GM21786 (cell line): ENCODE data around the gene LIPT2.

ENCODE experiments used
- ATAC-seq: cut with Tn5 transposase; IDR thresholded peaks from one replicate; pipeline ENCODE4 v1.9.1; 2021; ENCODE audit not compliant: unreplicated experiment

Gene LIPT2

GRCh38 chr11:74466916-74467885 lies 26.3 kb downstream of the LIPT2 start, which contains the start of gene KCNE3:
Gene KCNE3 (minus strand): TSS chr11:74467549. CDS start chr11:74457563, 9,986 bp downstream.
- no peak for ATAC-seq

GRCh38 chr11:74465291-74465708 lies 28.2 kb downstream of the LIPT2 start:
- ATAC-seq = no peak

GRCh38 chr11:74464746-74465145 lies 28.8 kb downstream of the LIPT2 start:
- no peak for ATAC-seq

GRCh38 chr11:74463216-74463615 lies 30.3 kb downstream of the LIPT2 start:
- no peak for ATAC-seq

- no peak for ATAC-seq
Observed at GRCh38 chr11:74462631-74463030, 30.9 kb downstream of the LIPT2 start.

GRCh38 chr11:74462009-74462408 lies 31.5 kb downstream of the LIPT2 start:
- ATAC-seq = no peak

GRCh38 chr11:74460481-74461154 lies 32.9 kb downstream of the LIPT2 start:
- no peak for ATAC-seq

- ATAC-seq = no peak
Observed at GRCh38 chr11:74460065-74460464, 33.5 kb downstream of the LIPT2 start.

- no peak for ATAC-seq
Observed at GRCh38 chr11:74459584-74459983, 33.9 kb downstream of the LIPT2 start.

GRCh38 chr11:74457356-74457755 lies 36.2 kb downstream of the LIPT2 start:
- ATAC-seq = no peak

- ATAC-seq = no peak
Observed at GRCh38 chr11:74453373-74453975, 40.0 kb downstream of the LIPT2 start.

- no peak for ATAC-seq
Observed at GRCh38 chr11:74452366-74452765, 41.2 kb downstream of the LIPT2 start.

GRCh38 chr11:74450318-74450717 lies 43.2 kb downstream of the LIPT2 start:
- ATAC-seq = no peak

- ATAC-seq = peak; percentile 62
Observed at GRCh38 chr11:74449369-74449931, 44.1 kb downstream of the LIPT2 start.

- no peak for ATAC-seq
Observed at GRCh38 chr11:74447720-74448119, 45.8 kb downstream of the LIPT2 start.

GRCh38 chr11:74446532-74446938 lies 47.0 kb downstream of the LIPT2 start:
- no peak for ATAC-seq

- no peak for ATAC-seq
Observed at GRCh38 chr11:74444173-74444826, 49.2 kb downstream of the LIPT2 start.

- no peak for ATAC-seq
Observed at GRCh38 chr11:74443071-74443864, 50.3 kb downstream of the LIPT2 start.

- ATAC-seq = no peak
Observed at GRCh38 chr11:74442636-74443035, 50.9 kb downstream of the LIPT2 start.
